Adrenal gland (tissue), 5 donors: ENCODE data around the gene BCAP29.

Source experiments
- POLR2A ChIP-seq, 2 donors: fragments of 450-650 bp; IDR thresholded peaks; one replicate each; pipeline ENCODE4 v1.6.1; 2017; ENCODE audit warnings: antibody characterized with exemption in 2 of 2, mild to moderate bottlenecking in 2 of 2, moderate library complexity in 1 of 2
- TF ChIP-seq, protein P1 (sequence below), 6 experiments: fragments of 450-650 bp in 4 of 6; fragments of 200-600 bp in 2 of 6; sonication (generic) in 1 of 6; IDR thresholded peaks; 1 replicate in 5 of 6; 2 replicates in 1 of 6; pipeline versions ENCODE4 v1.5.1 to v1.8.0; 2016 to 2021; ENCODE audit warnings: antibody characterized with exemption in 6 of 6, mild to moderate bottlenecking in 2 of 6, moderate library complexity in 1 of 6
- donor health status: DM: no; HTN: no; CAD: no.

DNA sequence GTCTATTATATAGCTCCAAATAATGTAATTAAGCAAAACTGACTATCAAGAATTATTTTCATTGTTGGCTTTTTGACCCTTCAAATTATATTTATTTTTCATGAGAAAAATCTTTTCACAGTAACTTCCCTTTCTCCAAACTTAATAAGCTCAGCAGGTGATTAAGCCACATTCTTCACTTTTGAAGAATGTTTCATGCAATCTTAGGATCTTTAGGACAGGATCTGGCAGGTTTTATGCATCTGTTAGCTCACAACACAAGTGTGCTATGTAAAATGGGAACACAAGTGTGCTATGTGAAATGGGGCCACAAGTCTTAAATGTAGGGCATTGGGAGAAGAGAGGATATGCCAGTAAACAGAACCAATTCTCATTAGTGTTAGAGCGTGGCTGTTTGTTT lies 26.3 kb downstream of the BCAP29 start:
- TF ChIP-seq, protein P1, sequence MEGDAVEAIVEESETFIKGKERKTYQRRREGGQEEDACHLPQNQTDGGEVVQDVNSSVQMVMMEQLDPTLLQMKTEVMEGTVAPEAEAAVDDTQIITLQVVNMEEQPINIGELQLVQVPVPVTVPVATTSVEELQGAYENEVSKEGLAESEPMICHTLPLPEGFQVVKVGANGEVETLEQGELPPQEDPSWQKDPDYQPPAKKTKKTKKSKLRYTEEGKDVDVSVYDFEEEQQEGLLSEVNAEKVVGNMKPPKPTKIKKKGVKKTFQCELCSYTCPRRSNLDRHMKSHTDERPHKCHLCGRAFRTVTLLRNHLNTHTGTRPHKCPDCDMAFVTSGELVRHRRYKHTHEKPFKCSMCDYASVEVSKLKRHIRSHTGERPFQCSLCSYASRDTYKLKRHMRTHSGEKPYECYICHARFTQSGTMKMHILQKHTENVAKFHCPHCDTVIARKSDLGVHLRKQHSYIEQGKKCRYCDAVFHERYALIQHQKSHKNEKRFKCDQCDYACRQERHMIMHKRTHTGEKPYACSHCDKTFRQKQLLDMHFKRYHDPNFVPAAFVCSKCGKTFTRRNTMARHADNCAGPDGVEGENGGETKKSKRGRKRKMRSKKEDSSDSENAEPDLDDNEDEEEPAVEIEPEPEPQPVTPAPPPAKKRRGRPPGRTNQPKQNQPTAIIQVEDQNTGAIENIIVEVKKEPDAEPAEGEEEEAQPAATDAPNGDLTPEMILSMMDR (IDR thresholded peaks at IDR 0.05), result no peak
- no peak for TF ChIP-seq POLR2A (IDR thresholded peaks at IDR 0.05)
